ENCODE results near the gene ASPSCR1. TPM values are rescaled to one million over a fixed set of nuclear protein-coding genes. Genes with fewer than 3 reads are reported as not detected.

The ASPSCR1 gene
- total and polyA plus RNA-seq, 9 of the 15 experiments (the other 6 are each of a cell fraction or from before 2014, with no cell fraction given), result 0.90 to 36.9 (median 11.6) TPM

GRCh38 chr17:81977211-81977808 lies at the start of gene ASPSCR1 (continued):
- TF ChIP-seq ZNF407 (IDR thresholded peaks at IDR 0.05; ENCODE audit: low read depth), result no peak
- TF ChIP-seq HIVEP1 (CRISPR knock-in tag; IDR thresholded peaks at IDR 0.05), result no peak
- TF ChIP-seq ZNF24 (IDR thresholded peaks at IDR 0.05), result no peak; the same call in 1 of the 2 replicates
- TF ChIP-seq ZNF740 (CRISPR knock-in tag; IDR thresholded peaks at IDR 0.05), result no peak; the same call in 1 of the 2 replicates
- TF ChIP-seq ZNF740 (tag; IDR thresholded peaks at IDR 0.05), result no peak
- TF ChIP-seq PHB (CRISPR knock-in tag; IDR thresholded peaks at IDR 0.05), result no peak
- TF ChIP-seq FOS (IDR thresholded peaks at IDR 0.05; ENCODE audit: extremely low read depth, insufficient read length), result no peak
- no peak for TF ChIP-seq BCLAF1 (IDR thresholded peaks at IDR 0.05; ENCODE audit: borderline replicate concordance in 1 of 2, control insufficient read depth in 1 of 2, low read depth in 2 of 2, low read length in 1 of 2)
- no peak for TF ChIP-seq ZNF695 (CRISPR knock-in tag; IDR thresholded peaks at IDR 0.05)
- peak; percentile 100 for TF ChIP-seq ELF1 (tag; IDR thresholded peaks at IDR 0.05)
- TF ChIP-seq CTCFL (IDR thresholded peaks at IDR 0.05; ENCODE audit: borderline replicate concordance, insufficient read depth, low read depth, low read length, poor library complexity, severe bottlenecking), result peak; percentile 3
- TF ChIP-seq RHOXF2B (CRISPR knock-in tag; conservative IDR thresholded peaks at IDR 0.05), result no peak

All from K562 (cell line).